Endothelial cell of umbilical vein (primary cell): ENCODE data around the gene AP5B1. TPM values are rescaled to one million over a fixed set of nuclear protein-coding genes. Genes with fewer than 3 reads are reported as not detected.

Experiments
- BruUV-seq: library from RNA; stranded (reverse); fragments of 400-500 nt; replicated peaks from 2 replicates; lab custom pipeline; 2021; lab: Mats Ljungman, UMichigan
- CTCF ChIA-PET: fragments of 300-600, 350-600 bp; sonication (Branson Sonifier 250); formaldehyde crosslinking; loops from one replicate; lab custom pipeline; 2021; ENCODE audit warnings: antibody characterized with exemption, inconsistent platforms; lab: Charles Lee
- POLR2A ChIA-PET: fragments of 300-600, 350-600 bp; sonication (Branson Sonifier 250); formaldehyde crosslinking; loops from one replicate; lab custom pipeline; 2021; ENCODE audit warnings: antibody characterized with exemption, inconsistent platforms; lab: Charles Lee
- DNase-seq: peaks from one replicate; pipeline ENCODE4 v3.0.0-alpha.2; 2011; ENCODE audit warnings: low read depth, low spot score
- FAIRE-seq: peaks from 2 replicates; lab custom pipeline; 2011; peaks lifted over from hg19 to GRCh38; lab: Jason Lieb, UNC
- H2AFZ ChIP-seq: 2 replicates; pipeline ENCODE4 v1.6.0; 2012; ENCODE audit warnings: low read depth, low read length, control low read depth, inconsistent platforms
- H3K27ac ChIP-seq: 2 replicates; pipeline ENCODE4 v1.5.1; 2011; ENCODE audit warnings: low read depth, mild to moderate bottlenecking, control low read depth, low read length, moderate library complexity; ENCODE audit not compliant: insufficient read depth
- H3K27me3 ChIP-seq, 2 experiments: 2 replicates each; pipeline versions ENCODE4 v1.6.0 to v1.6.1; 2011; ENCODE audit warnings: low read length in 2 of 2, mixed read lengths in 1 of 2; ENCODE audit not compliant: control insufficient read depth in 2 of 2, insufficient read depth in 2 of 2
- H3K36me3 ChIP-seq, 2 experiments: 2 replicates in 1 of 2; 3 replicates in 1 of 2; pipeline ENCODE4 v1.5.1; 2011; ENCODE audit warnings: low read length in 2 of 2, mild to moderate bottlenecking in 1 of 2, moderate library complexity in 1 of 2; ENCODE audit not compliant: control insufficient read depth in 2 of 2, insufficient read depth in 2 of 2; ENCODE audit errors: extremely low read depth in 1 of 2
- H3K4me1 ChIP-seq: 3 replicates; pipeline ENCODE4 v1.5.1; 2011; ENCODE audit warnings: mild to moderate bottlenecking, low read length; ENCODE audit not compliant: control insufficient read depth, insufficient read depth; ENCODE audit errors: extremely low read depth
- H3K4me2 ChIP-seq: 2 replicates; pipeline ENCODE4 v1.6.1; 2011; ENCODE audit warnings: low read length, control low read depth, mixed read lengths; ENCODE audit not compliant: insufficient read depth
- H3K4me3 ChIP-seq, 3 experiments: fragments of 200-600 bp in 1 of 3; sonication (generic), shearing (Covaris generic) in 1 of 3; replicated peaks in 1 of 3; 2 replicates each; pipeline ENCODE4 v1.5.1; 2011 to 2016; ENCODE audit warnings: control low read depth in 3 of 3, low read length in 3 of 3, mild to moderate bottlenecking in 2 of 3, inconsistent platforms in 1 of 3, low read depth in 1 of 3, moderate library complexity in 1 of 3; ENCODE audit not compliant: insufficient read depth in 1 of 3
- H3K79me2 ChIP-seq: 2 replicates; pipeline ENCODE4 v1.6.0; 2012; ENCODE audit warnings: low read length, inconsistent platforms; ENCODE audit not compliant: control insufficient read depth, insufficient read depth
- H3K9ac ChIP-seq: replicated peaks from 2 replicates; pipeline ENCODE3; 2011; ENCODE audit warnings: low read length, control low read depth; ENCODE audit not compliant: insufficient read depth; ENCODE audit errors: extremely low read depth
- H3K9me1 ChIP-seq: replicated peaks from 3 replicates; pipeline ENCODE4 v1.6.0; 2011; ENCODE audit warnings: mild to moderate bottlenecking, low read length; ENCODE audit not compliant: control insufficient read depth, insufficient read depth; ENCODE audit errors: extremely low read depth
- H3K9me3 ChIP-seq: replicated peaks from 2 replicates; pipeline ENCODE4 v1.5.1; 2012; ENCODE audit warnings: low read length, inconsistent platforms; ENCODE audit not compliant: control insufficient read depth, insufficient read depth
- H4K20me1 ChIP-seq: replicated peaks from 2 replicates; pipeline ENCODE3; 2011; ENCODE audit warnings: mild to moderate bottlenecking, low read length; ENCODE audit not compliant: control insufficient read depth, insufficient read depth; ENCODE audit errors: extremely low read depth
- EZH2 ChIP-seq: IDR thresholded peaks from 2 replicates; pipeline ENCODE4 v1.6.1; 2012; ENCODE audit warnings: borderline replicate concordance, low read depth, mild to moderate bottlenecking, moderate library complexity, low read length, inconsistent platforms; ENCODE audit not compliant: severe bottlenecking
- FOS ChIP-seq: IDR thresholded peaks from 2 replicates; pipeline ENCODE4 v1.6.1; 2011; ENCODE audit warnings: mild to moderate bottlenecking, low read length, moderate library complexity, borderline replicate concordance; ENCODE audit not compliant: insufficient read depth
- GATA2 ChIP-seq: IDR thresholded peaks from 2 replicates; pipeline ENCODE4 v1.7.0; 2011; ENCODE audit warnings: low read depth, mild to moderate bottlenecking, moderate library complexity, mixed read lengths, low read length; ENCODE audit not compliant: insufficient read length, insufficient read depth
- JUN ChIP-seq: IDR thresholded peaks from 2 replicates; pipeline ENCODE4 v1.6.1; 2011; ENCODE audit warnings: borderline replicate concordance, low read depth; ENCODE audit not compliant: insufficient read length, insufficient read depth
- MAX ChIP-seq: IDR thresholded peaks from 2 replicates; pipeline ENCODE4 v1.6.1; 2011; ENCODE audit not compliant: insufficient read depth, insufficient read length
- MYC ChIP-seq: IDR thresholded peaks from one replicate; pipeline ENCODE4 v1.6.1; 2011; ENCODE audit warnings: mild to moderate bottlenecking, low read depth, low read length
- POLR2A ChIP-seq: IDR thresholded peaks from 2 replicates; pipeline ENCODE4 v1.6.1; 2012; ENCODE audit warnings: low read depth, mild to moderate bottlenecking, control low read depth, low read length
- POLR2AphosphoS5 ChIP-seq: IDR thresholded peaks from 2 replicates; pipeline ENCODE4 v1.6.1; 2012; ENCODE audit warnings: low read depth, mild to moderate bottlenecking, control low read depth, low read length, moderate library complexity; ENCODE audit not compliant: insufficient read depth
- dilution Hi-C: fragments of 300-500 bp; cut with MboI; formaldehyde crosslinking; loops from one replicate; pipeline ENCODE4 v1.15.0; 2019; ENCODE audit warnings: low sequenced_read_pairs; ENCODE audit not compliant: extremely low pct_ligation_motif_present
- intact Hi-C: fragments of 100-400 bp; cut with micrococcal nuclease; formaldehyde crosslinking; loops from one replicate; pipeline ENCODE4 v1.10.0; 2022
- polyA plus RNA-seq, 4 experiments: library from polyadenylated mRNA; depleted of rRNA in 3 of 4; stranded (reverse) in 3 of 4; unstranded in 1 of 4; fragments of >200 nt; gene quantifications; 2 replicates each; pipeline versions ENCODE4 v1.2.1 to v1.2.3, GENCODE V29; 2011 to 2012; ENCODE audit warnings: missing spikeins in 1 of 4
- total RNA-seq: library from RNA; stranded (reverse); gene quantifications from 2 replicates; pipeline ENCODE4 v1.2.3, GENCODE V29; 2021
- TF ChIP-seq, protein P1 (sequence below), 2 donors: IDR thresholded peaks; 1 replicate in 1 of 2; 2 replicates in 1 of 2; pipeline ENCODE4 v1.5.1; 2011; ENCODE audit warnings: low read length in 2 of 2, mild to moderate bottlenecking in 2 of 2, moderate library complexity in 2 of 2, control low read depth in 1 of 2, inconsistent platforms in 1 of 2, low read depth in 1 of 2; ENCODE audit not compliant: insufficient read depth in 1 of 2; ENCODE audit errors: extremely low read depth in 1 of 2

AP5B1 gene
- total and polyA plus RNA-seq, 2 donors (not counting 3 experiments of a cell fraction or from before 2014, with no cell fraction given) = 9.2 to 15.3 TPM

DNA sequence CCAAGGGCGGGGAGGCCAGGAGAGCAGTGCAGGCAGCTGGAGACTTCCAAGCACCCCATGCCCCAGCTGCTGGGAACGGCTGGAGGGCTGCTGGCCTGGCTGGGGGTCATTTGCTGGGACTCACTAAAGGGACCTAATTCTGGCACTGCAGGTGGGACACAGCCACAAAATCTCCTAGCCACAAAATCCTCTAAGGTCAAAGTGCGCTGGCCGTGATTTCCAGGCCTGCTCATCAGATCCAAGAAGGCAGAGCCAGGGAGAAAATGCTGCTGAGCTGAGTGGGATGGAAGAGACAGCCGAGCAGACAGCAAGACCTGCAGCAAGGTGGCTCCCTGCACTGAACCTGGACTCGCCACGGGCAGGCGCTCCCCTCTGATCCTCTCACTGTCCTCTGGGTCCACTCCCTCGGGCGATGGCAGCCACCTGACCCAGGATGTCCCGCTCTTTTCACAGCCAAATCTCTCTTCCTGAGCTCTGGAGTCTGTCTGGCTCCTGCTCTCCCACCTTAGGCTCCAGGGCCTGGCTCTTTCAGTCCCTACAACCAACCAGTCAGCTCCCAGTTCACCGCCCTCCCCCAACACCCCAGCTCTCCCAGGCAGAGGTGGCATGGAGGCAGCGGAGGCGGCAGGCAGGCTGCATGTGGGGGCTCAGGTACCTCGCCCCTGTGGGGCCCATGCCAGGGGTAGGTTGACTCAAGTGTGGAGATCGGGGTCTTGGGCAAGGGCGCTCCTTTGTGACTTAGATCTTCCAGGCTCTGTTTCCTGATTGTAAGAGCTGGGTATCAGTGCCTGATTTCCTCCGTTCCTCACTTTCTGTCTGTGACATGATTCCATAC lies 20.6 kb upstream of the AP5B1 start:
- Histone ChIP-seq H3K36me3 (no peaks in the 10 kb centered on the region), H2AFZ (no peak overlapping the region), H3K9me3 (no peaks in the 10 kb centered on the region), H3K9ac (no peak overlapping the region), H3K27me3 (peaks cover 12 to 25% of the 10 kb centered on the region in 2 experiments), H3K4me1 (no peaks in the 10 kb centered on the region), H3K27ac (no peak overlapping the region), H3K9me1 (no peaks in the 10 kb centered on the region), H3K79me2 (no peaks in the 10 kb centered on the region), H3K4me2 (no peak overlapping the region), H4K20me1 (no peaks in the 10 kb centered on the region), H3K4me3 (no peak overlapping the region)
- POLR2A ChIA-PET = no interaction called here
- dilution Hi-C loops (no loop called here), intact Hi-C loops (no loop called here)
- TF ChIP-seq GATA2 (no peak), POLR2A (no peak), JUN (no peak), MAX (no peak)
- CTCF ChIA-PET = interaction anchor here (1.0 to 6.5 kb wide), 4 partner anchors 12 to 98 kb away, joined by 3 to 39 read pairs (median 6); partner anchors contain the start of gene AP5B1
- no TSS peak for BruUV-seq
- DNase-seq (no peak), FAIRE-seq (no peak)

GRCh38 chr11:65798882-65799281 lies 18.1 kb upstream of the AP5B1 start:
- Histone ChIP-seq H3K9me1 (no peaks in the 10 kb centered on the region), H3K79me2 (no peaks in the 10 kb centered on the region), H3K9me3 (no peaks in the 10 kb centered on the region), H3K27ac (no peak overlapping the region), H3K27me3 (peaks cover 7 to 21% of the 10 kb centered on the region in 2 experiments), H3K36me3 (no peaks in the 10 kb centered on the region), H2AFZ (no peak overlapping the region), H3K9ac (no peak overlapping the region), H3K4me1 (no peaks in the 10 kb centered on the region), H4K20me1 (no peaks in the 10 kb centered on the region), H3K4me3 (no peak overlapping the region), H3K4me2 (no peak overlapping the region)
- POLR2A ChIA-PET = no interaction called here
- dilution Hi-C loops = no loop called here
- no peak for FAIRE-seq
- DNase-seq = no peak
- BruUV-seq = no TSS peak
- TF ChIP-seq POLR2A = no peak
- TF ChIP-seq MAX = no peak
- TF ChIP-seq EZH2 = no peak
- no peak for TF ChIP-seq FOS
- TF ChIP-seq MYC = no peak
- no peak for TF ChIP-seq JUN
- TF ChIP-seq, protein P1, sequence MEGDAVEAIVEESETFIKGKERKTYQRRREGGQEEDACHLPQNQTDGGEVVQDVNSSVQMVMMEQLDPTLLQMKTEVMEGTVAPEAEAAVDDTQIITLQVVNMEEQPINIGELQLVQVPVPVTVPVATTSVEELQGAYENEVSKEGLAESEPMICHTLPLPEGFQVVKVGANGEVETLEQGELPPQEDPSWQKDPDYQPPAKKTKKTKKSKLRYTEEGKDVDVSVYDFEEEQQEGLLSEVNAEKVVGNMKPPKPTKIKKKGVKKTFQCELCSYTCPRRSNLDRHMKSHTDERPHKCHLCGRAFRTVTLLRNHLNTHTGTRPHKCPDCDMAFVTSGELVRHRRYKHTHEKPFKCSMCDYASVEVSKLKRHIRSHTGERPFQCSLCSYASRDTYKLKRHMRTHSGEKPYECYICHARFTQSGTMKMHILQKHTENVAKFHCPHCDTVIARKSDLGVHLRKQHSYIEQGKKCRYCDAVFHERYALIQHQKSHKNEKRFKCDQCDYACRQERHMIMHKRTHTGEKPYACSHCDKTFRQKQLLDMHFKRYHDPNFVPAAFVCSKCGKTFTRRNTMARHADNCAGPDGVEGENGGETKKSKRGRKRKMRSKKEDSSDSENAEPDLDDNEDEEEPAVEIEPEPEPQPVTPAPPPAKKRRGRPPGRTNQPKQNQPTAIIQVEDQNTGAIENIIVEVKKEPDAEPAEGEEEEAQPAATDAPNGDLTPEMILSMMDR (IDR thresholded peaks at IDR 0.05; ENCODE audit: extremely low read depth in 1 of 2, insufficient read depth in 1 of 2, low read depth in 1 of 2, low read length in 2 of 2) = no peak
- no peak for TF ChIP-seq GATA2
- TF ChIP-seq POLR2AphosphoS5 = no peak
- CTCF ChIA-PET = interaction anchor here (0.5 to 6.5 kb wide), 8 partner anchors 9 to 72 kb away, joined by 3 to 39 read pairs (median 3); partner anchors contain the start of gene AP5B1
- intact Hi-C loops = no loop called here
